Vagina (tissue), 2 donors: ENCODE results near the gene AP2B1. TPM values are rescaled to one million over a fixed set of nuclear protein-coding genes. Genes with fewer than 3 reads are reported as not detected.

Source experiments
- DNase-seq, 2 donors: peaks; one replicate each; pipeline ENCODE4 v3.0.0-alpha.2; 2017; ENCODE audit errors: extremely low spot score in 2 of 2
- H3K27ac ChIP-seq: fragments of 200-600 bp; sonication (generic); one replicate; pipeline ENCODE4 v1.5.1; 2019
- H3K27me3 ChIP-seq: fragments of 200-600 bp; sonication (generic); one replicate; pipeline ENCODE4 v1.5.1; 2019
- H3K36me3 ChIP-seq, 2 donors: fragments of 200-600 bp; sonication (generic); one replicate each; pipeline ENCODE4 v1.5.1; 2017 to 2019
- H3K4me1 ChIP-seq: fragments of 200-600 bp; sonication (generic); one replicate; pipeline ENCODE4 v1.5.1; 2019
- H3K4me3 ChIP-seq, 2 donors: fragments of 200-600 bp; sonication (generic); 1 replicate in 1 of 2; 2 replicates in 1 of 2; pipeline ENCODE4 v1.5.1; 2016 to 2019
- H3K9me3 ChIP-seq: fragments of 200-600 bp; sonication (generic); one replicate; pipeline ENCODE4 v1.5.1; 2019
- CTCF ChIP-seq, 3 experiments: fragments of 450-650 bp in 2 of 3; fragments of 200-600 bp in 1 of 3; sonication (generic) in 1 of 3; IDR thresholded peaks; one replicate each; pipeline ENCODE4 v1.5.1; 2017 to 2019; ENCODE audit warnings: antibody characterized with exemption in 3 of 3, mild to moderate bottlenecking in 2 of 3, moderate library complexity in 2 of 3
- POLR2A ChIP-seq, 2 donors: fragments of 450-650 bp; IDR thresholded peaks; one replicate each; pipeline ENCODE4 v1.6.1; 2017; ENCODE audit warnings: antibody characterized with exemption in 2 of 2, mild to moderate bottlenecking in 2 of 2, moderate library complexity in 2 of 2
- POLR2AphosphoS5 ChIP-seq, 2 donors: sonication (generic); formaldehyde crosslinking; IDR thresholded peaks; one replicate each; pipeline ENCODE4 v1.9.0; 2017; ENCODE audit warnings: antibody characterized with exemption in 2 of 2, mild to moderate bottlenecking in 2 of 2, low read depth in 1 of 2; ENCODE audit not compliant: insufficient read depth in 1 of 2
- intact Hi-C: fragments of 100-400 bp; cut with DNase I; formaldehyde crosslinking; loops from one replicate; pipeline ENCODE4 v1.15.1; 2023
- total RNA-seq: library from RNA; depleted of rRNA; stranded (reverse); fragments of >200 nt; gene quantifications from one replicate; pipeline ENCODE4 v1.2.3, GENCODE V29; 2016

The AP2B1 gene
- total RNA-seq, 1 donor from 2014 or later: 62.1 TPM

- Histone ChIP-seq H3K36me3 (no peaks in the 10 kb centered on the region), H3K4me1 (peaks cover 16% of the 10 kb centered on the region), H3K27ac (peak overlapping the region; percentile 84), H3K27me3 (no peaks in the 10 kb centered on the region), H3K9me3 (no peaks in the 10 kb centered on the region), H3K4me3 (peak overlapping the region; percentile 67 to 84)
- DNase-seq: no peak
- intact Hi-C loops: no loop called here
- TF ChIP-seq POLR2A (IDR thresholded peaks at IDR 0.05) (no peak), CTCF (IDR thresholded peaks at IDR 0.05) (no peak), POLR2AphosphoS5 (IDR thresholded peaks at IDR 0.05; ENCODE audit: insufficient read depth in 1 of 2, low read depth in 1 of 2) (no peak)
These were observed 8.1 kb upstream of the AP2B1 start for GRCh38 chr17:35578929-35579432.

GRCh38 chr17:35584061-35584460 lies 3.1 kb upstream of the AP2B1 start:
- no peak for TF ChIP-seq CTCF (IDR thresholded peaks at IDR 0.05)
- TF ChIP-seq POLR2A (IDR thresholded peaks at IDR 0.05): no peak
- TF ChIP-seq POLR2AphosphoS5 (IDR thresholded peaks at IDR 0.05; ENCODE audit: insufficient read depth in 1 of 2, low read depth in 1 of 2): no peak
- Histone ChIP-seq H3K27me3 (no peaks in the 10 kb centered on the region), H3K27ac (no peak overlapping the region), H3K4me3 (no peak overlapping the region), H3K36me3 (no peaks in the 10 kb centered on the region), H3K9me3 (no peaks in the 10 kb centered on the region), H3K4me1 (peaks cover 20% of the 10 kb centered on the region)
- no peak for DNase-seq
- intact Hi-C loops: no loop called here

GRCh38 chr17:35586569-35587073 lies 501 bp upstream of the AP2B1 start:
- Histone ChIP-seq H3K9me3 (no peaks in the 10 kb centered on the region), H3K36me3 (no peaks in the 10 kb centered on the region), H3K4me3 (peak overlapping the region; percentile 68 to 75), H3K27ac (peak overlapping the region; percentile 74), H3K27me3 (no peaks in the 10 kb centered on the region), H3K4me1 (peaks cover 30% of the 10 kb centered on the region)
- intact Hi-C loops: no loop called here
- TF ChIP-seq POLR2AphosphoS5 (IDR thresholded peaks at IDR 0.05; ENCODE audit: insufficient read depth in 1 of 2, low read depth in 1 of 2) (no peak), CTCF (IDR thresholded peaks at IDR 0.05) (no peak), POLR2A (IDR thresholded peaks at IDR 0.05) (no peak)
- no peak for DNase-seq

GRCh38 chr17:35588196-35588920 lies 1.2 kb downstream of the AP2B1 start:
- intact Hi-C loops: no loop called here
- H3K9me3 ChIP-seq: no peaks in the 10 kb centered on the region
- peak in 1 of 2 donors; percentile 61 for TF ChIP-seq POLR2AphosphoS5 (IDR thresholded peaks at IDR 0.05; ENCODE audit: insufficient read depth in 1 of 2, low read depth in 1 of 2)
- no peak for TF ChIP-seq POLR2A (IDR thresholded peaks at IDR 0.05)
- H3K27ac ChIP-seq: peak overlapping the region; percentile 74
- no peaks in the 10 kb centered on the region for H3K27me3 ChIP-seq
- DNase-seq: no peak
- H3K4me1 ChIP-seq: peaks cover 30% of the 10 kb centered on the region
- H3K36me3 ChIP-seq: no peaks in the 10 kb centered on the region
- peak overlapping the region; percentile 68 to 75 for H3K4me3 ChIP-seq

GRCh38 chr17:35596072-35596471 lies 8.9 kb downstream of the AP2B1 start:
- H3K27ac ChIP-seq: no peak overlapping the region
- no peak for DNase-seq
- intact Hi-C loops: no loop called here
- TF ChIP-seq POLR2A (IDR thresholded peaks at IDR 0.05) (no peak), CTCF (IDR thresholded peaks at IDR 0.05) (no peak), POLR2AphosphoS5 (IDR thresholded peaks at IDR 0.05; ENCODE audit: insufficient read depth in 1 of 2, low read depth in 1 of 2) (no peak)
- H3K36me3 ChIP-seq: peaks cover 0 to 51% of the 10 kb centered on the region in 2 donors
- no peaks in the 10 kb centered on the region for H3K9me3 ChIP-seq
- H3K27me3 ChIP-seq: no peaks in the 10 kb centered on the region
- H3K4me3 ChIP-seq: no peak overlapping the region
- no peaks in the 10 kb centered on the region for H3K4me1 ChIP-seq
